Pancreas (tissue), 10 donors: ENCODE data around the gene NHERF1. TPM values are rescaled to one million over a fixed set of nuclear protein-coding genes. Genes with fewer than 3 reads are reported as not detected.

ENCODE experiments used
- ATAC-seq, 4 donors: fragments of 200-7000 bp; cut with Tn5 transposase; one replicate each; pipeline versions ENCODE4 v1.8.0 to v1.9.1; 2020; ENCODE audit warnings: mild to moderate bottlenecking in 4 of 4, moderate library complexity in 4 of 4
- DNase-seq, 6 donors: peaks; one replicate each; pipeline ENCODE4 v3.0.0-alpha.2; 2020
- FAIRE-seq: peaks from 2 replicates; lab custom pipeline; 2012; peaks lifted over from hg19 to GRCh38; lab: Jason Lieb, UNC
- H3K27ac ChIP-seq, 4 donors: fragments of 200-600 bp; sonication (generic); 1 replicate in 3 of 4; 2 replicates in 1 of 4; pipeline versions ENCODE4 v1.5.0 to v1.8.0; 2020
- H3K27me3 ChIP-seq, 4 donors: fragments of 200-600 bp; one replicate each; pipeline ENCODE4 v1.8.0; 2021
- H3K36me3 ChIP-seq, 3 donors: fragments of 200-600 bp; sonication (generic) in 1 of 3; one replicate each; pipeline versions ENCODE4 v1.5.0 to v1.8.0; 2020 to 2021
- H3K4me1 ChIP-seq, 3 donors: fragments of 200-600 bp; one replicate each; pipeline ENCODE4 v1.8.0; 2021
- H3K4me3 ChIP-seq, 4 donors: fragments of 200-600 bp; sonication (generic) in 2 of 4; one replicate each; pipeline versions ENCODE4 v1.5.0 to v1.8.0; 2020 to 2021
- H3K9me3 ChIP-seq, 4 donors: fragments of 200-600 bp; one replicate each; pipeline ENCODE4 v1.8.0; 2021
- WGBS, 2 donors: extraction: QIAGEN DNeasy Blood & Tissue Kit; methylation state at CpG; one replicate each; pipeline ENCODE4 v1.1.7; 2013; 5-methylcytosine and 5-hydroxymethylcytosine counted together
- intact Hi-C, 3 donors: fragments of 100-400 bp; cut with DNase I; formaldehyde crosslinking; loops; one replicate each; pipeline versions ENCODE4 v1.11.1 to v1.14.2; 2022
- polyA plus RNA-seq, 2 donors: library from polyadenylated mRNA; stranded (reverse); fragments of 200-250 nt; gene quantifications; one replicate each; pipeline ENCODE4 v1.2.3, GENCODE V29; 2013
- total RNA-seq, 6 donors: library from RNA; stranded (reverse); fragmentation: NEBNext Ultra II Directional in 4 of 6; extraction: Animal tissue kit (Norgen Biotek cat#: 25700) in 4 of 6; gene quantifications; one replicate each; pipeline versions ENCODE4 v1.2.1 to v1.2.4, GENCODE V29; 2021 to 2023
- TF ChIP-seq, protein P1 (sequence below), 4 donors: fragments of 200-600 bp; sonication (generic) in 3 of 4; IDR thresholded peaks; one replicate each; pipeline versions ENCODE4 v1.5.0 to v1.8.0; 2021; ENCODE audit warnings: antibody characterized with exemption in 4 of 4
- donor health status: healthy with polysubstance abuse.
- donor health status: DM: no; HTN: no; CAD: no; lungs with moderate emphysema.
- donor health status: DM: no; HTN: no; CAD: no.
- donor health status: control.
- donor health status: control.
- donor health status: Bipolar disorder and iron deficiency.
- donor health status: DM: yes; HTN: yes; CAD: no.
- donor health status: DM: no; HTN: no; CAD: no.
- donor health status: DM: no; HTN: no; CAD: no.
- donor health status: DM: yes; HTN: yes; CAD: no.

NHERF1 gene
- total and polyA plus RNA-seq, 8 donors: 40.1 to 91.9 (median 56.5) TPM

- H3K4me3 ChIP-seq: no peak overlapping the region
- 20 to 22% methylated on average over 4 of the region's 4 CpGs for WGBS, 2 donors
- intact Hi-C loops: no loop called here
- no peaks in the 10 kb centered on the region for H3K4me1 ChIP-seq
- FAIRE-seq (no peak), DNase-seq (no peak), ATAC-seq (peak in 2 of 4 donors; percentile 37 to 57)
- no peaks in the 10 kb centered on the region for H3K27me3 ChIP-seq
- TF ChIP-seq, protein P1, sequence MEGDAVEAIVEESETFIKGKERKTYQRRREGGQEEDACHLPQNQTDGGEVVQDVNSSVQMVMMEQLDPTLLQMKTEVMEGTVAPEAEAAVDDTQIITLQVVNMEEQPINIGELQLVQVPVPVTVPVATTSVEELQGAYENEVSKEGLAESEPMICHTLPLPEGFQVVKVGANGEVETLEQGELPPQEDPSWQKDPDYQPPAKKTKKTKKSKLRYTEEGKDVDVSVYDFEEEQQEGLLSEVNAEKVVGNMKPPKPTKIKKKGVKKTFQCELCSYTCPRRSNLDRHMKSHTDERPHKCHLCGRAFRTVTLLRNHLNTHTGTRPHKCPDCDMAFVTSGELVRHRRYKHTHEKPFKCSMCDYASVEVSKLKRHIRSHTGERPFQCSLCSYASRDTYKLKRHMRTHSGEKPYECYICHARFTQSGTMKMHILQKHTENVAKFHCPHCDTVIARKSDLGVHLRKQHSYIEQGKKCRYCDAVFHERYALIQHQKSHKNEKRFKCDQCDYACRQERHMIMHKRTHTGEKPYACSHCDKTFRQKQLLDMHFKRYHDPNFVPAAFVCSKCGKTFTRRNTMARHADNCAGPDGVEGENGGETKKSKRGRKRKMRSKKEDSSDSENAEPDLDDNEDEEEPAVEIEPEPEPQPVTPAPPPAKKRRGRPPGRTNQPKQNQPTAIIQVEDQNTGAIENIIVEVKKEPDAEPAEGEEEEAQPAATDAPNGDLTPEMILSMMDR (IDR thresholded peaks at IDR 0.05): no peak
- no peak overlapping the region for H3K27ac ChIP-seq
- no peaks in the 10 kb centered on the region for H3K9me3 ChIP-seq
- no peaks in the 10 kb centered on the region for H3K36me3 ChIP-seq
Observed at GRCh38 chr17:74715144-74715543, 33.3 kb upstream of the NHERF1 start.

DNA sequence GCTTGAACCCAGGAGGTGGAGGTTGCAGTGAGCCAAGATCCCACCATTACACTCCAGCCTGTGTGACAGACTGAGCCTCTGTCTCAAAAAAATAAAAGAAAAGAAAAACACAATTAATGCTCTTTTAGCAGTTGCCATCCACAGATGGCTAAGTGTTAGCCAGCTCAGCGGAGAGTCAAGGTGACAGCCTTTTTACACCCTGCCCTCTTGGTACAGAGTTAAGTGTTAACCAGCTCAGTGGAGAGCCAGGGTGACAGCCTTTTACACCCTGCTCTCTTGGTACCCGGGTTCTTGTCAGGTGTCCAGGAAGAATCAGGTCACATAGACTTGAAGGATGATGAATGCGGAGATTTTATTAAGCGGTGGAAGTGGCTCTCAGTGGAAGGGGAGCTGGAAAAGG lies 27.9 kb upstream of the NHERF1 start:
- no peak for FAIRE-seq
- no peak for DNase-seq

GRCh38 chr17:74722782-74723181 lies 25.6 kb upstream of the NHERF1 start:
- FAIRE-seq: no peak

More for the DNA sequence above, 27.9 kb upstream of the NHERF1 start:
- H3K9me3 ChIP-seq: no peaks in the 10 kb centered on the region
- intact Hi-C loops: no loop called here
- H3K27ac ChIP-seq: no peak overlapping the region
- TF ChIP-seq, protein P1 (IDR thresholded peaks at IDR 0.05): no peak
- WGBS, 2 donors: 84 to 94% methylated on average over 4 of the region's 4 CpGs
- no peak overlapping the region for H3K4me3 ChIP-seq
- no peaks in the 10 kb centered on the region for H3K27me3 ChIP-seq
- no peak for ATAC-seq
- no peaks in the 10 kb centered on the region for H3K36me3 ChIP-seq
- H3K4me1 ChIP-seq: no peaks in the 10 kb centered on the region

GRCh38 chr17:74723891-74724290 lies 24.5 kb upstream of the NHERF1 start:
- ATAC-seq: no peak
- TF ChIP-seq, protein P1 (IDR thresholded peaks at IDR 0.05): no peak

More at GRCh38 chr17:74722782-74723181, 25.6 kb upstream of the NHERF1 start:
- Histone ChIP-seq H3K4me1 (no peaks in the 10 kb centered on the region), H3K4me3 (no peak overlapping the region), H3K36me3 (no peaks in the 10 kb centered on the region), H3K27me3 (no peaks in the 10 kb centered on the region), H3K9me3 (no peaks in the 10 kb centered on the region), H3K27ac (no peak overlapping the region)
- ATAC-seq: no peak
- WGBS, 2 donors: 77 to 78% methylated on average over 4 of the region's 4 CpGs
- TF ChIP-seq, protein P1 (IDR thresholded peaks at IDR 0.05): no peak
- intact Hi-C loops: no loop called here
- no peak for DNase-seq

GRCh38 chr17:74725111-74725510 lies 23.3 kb upstream of the NHERF1 start:
- Histone ChIP-seq H3K4me3 (no peak overlapping the region), H3K9me3 (no peaks in the 10 kb centered on the region), H3K27me3 (no peaks in the 10 kb centered on the region), H3K4me1 (no peaks in the 10 kb centered on the region), H3K27ac (no peak overlapping the region), H3K36me3 (no peaks in the 10 kb centered on the region)
- 91 to 92% methylated on average over 3 of the region's 3 CpGs for WGBS, 2 donors
- ATAC-seq (no peak), DNase-seq (no peak), FAIRE-seq (no peak)
- intact Hi-C loops: no loop called here
- TF ChIP-seq, protein P1 (IDR thresholded peaks at IDR 0.05): no peak

More at GRCh38 chr17:74723891-74724290, 24.5 kb upstream of the NHERF1 start:
- no peak overlapping the region for H3K4me3 ChIP-seq
- DNase-seq (no peak), FAIRE-seq (no peak)
- H3K27ac ChIP-seq: no peak overlapping the region
- H3K9me3 ChIP-seq: no peaks in the 10 kb centered on the region
- no peaks in the 10 kb centered on the region for H3K27me3 ChIP-seq
- WGBS, 2 donors: 73 to 88% methylated on average over 5 of the region's 5 CpGs
- intact Hi-C loops: no loop called here
- no peaks in the 10 kb centered on the region for H3K36me3 ChIP-seq
- no peaks in the 10 kb centered on the region for H3K4me1 ChIP-seq
